K562 (cell line): ENCODE results near the gene SLC8A1. TPM values are rescaled to one million over a fixed set of nuclear protein-coding genes. Genes with fewer than 3 reads are reported as not detected.

ENCODE experiments used
- ATAC-seq: fragments of 200-7000 bp; cut with Tn5 transposase; 3 replicates; pipeline ENCODE4 v1.9.1; 2020; ENCODE audit warnings: moderate library complexity
- BruUV-seq: library from RNA; stranded (reverse); fragments of 400-500 nt; replicated peaks from 2 replicates; lab custom pipeline; 2021; lab: Mats Ljungman, UMichigan
- CTCF ChIA-PET: fragments of 300-600 bp; formaldehyde crosslinking; extraction: SDS; loops from one replicate; lab custom pipeline; 2021; ENCODE audit warnings: low intra/inter-chr PET ratio; lab: Yijun Ruan, JAX
- POLR2A ChIA-PET: fragments of 300-600, 350-650 bp; sonication (Branson Sonifier 250); formaldehyde crosslinking; extraction: SDS; loops from one replicate; lab custom pipeline; 2021; ENCODE audit warnings: antibody characterized with exemption, inconsistent platforms; lab: Yijun Ruan, JAX
- DNase-seq, 4 experiments: peaks; one replicate each; pipeline versions ENCODE4 v3.0.0 to v3.0.0-alpha.2; 2011 to 2018; ENCODE audit warnings: low spot score in 3 of 4, mixed read lengths in 3 of 4; ENCODE audit errors: extremely low read depth in 1 of 4
- FAIRE-seq: peaks from 2 replicates; lab custom pipeline; 2011; peaks lifted over from hg19 to GRCh38; lab: Jason Lieb, UNC
- H2AFZ ChIP-seq: 2 replicates; pipeline ENCODE4 v1.6.0; 2011; ENCODE audit warnings: low read depth, low read length, control low read depth, inconsistent platforms
- H3K27ac ChIP-seq: fragments of 200-600 bp; 3 replicates; pipeline ENCODE4 v1.8.0; 2011; ENCODE audit warnings: low read depth, mild to moderate bottlenecking, control low read depth, inconsistent platforms, low read length, moderate library complexity, mixed read lengths; ENCODE audit errors: extremely low read depth
- H3K27me3 ChIP-seq, 2 experiments: fragments of 300-600 bp in 1 of 2; 2 replicates in 1 of 2; 3 replicates in 1 of 2; pipeline versions ENCODE4 v1.6.0 to v1.8.0; 2011; ENCODE audit warnings: inconsistent platforms in 2 of 2, low read length in 2 of 2, mild to moderate bottlenecking in 1 of 2, mixed read lengths in 1 of 2, moderate library complexity in 1 of 2; ENCODE audit not compliant: control insufficient read depth in 2 of 2, insufficient read depth in 2 of 2
- H3K36me3 ChIP-seq: fragments of 300-600 bp; 3 replicates; pipeline ENCODE4 v1.8.0; 2011; ENCODE audit warnings: mild to moderate bottlenecking, low read length, inconsistent platforms; ENCODE audit not compliant: control insufficient read depth, insufficient read depth
- H3K4me1 ChIP-seq, 2 experiments: fragments of 200-600 bp in 1 of 2; replicated peaks in 1 of 2; 2 replicates in 1 of 2; 3 replicates in 1 of 2; pipeline versions ENCODE4 v1.5.1 to v1.8.0; 2011; ENCODE audit warnings: inconsistent platforms in 2 of 2, low read length in 2 of 2, mild to moderate bottlenecking in 1 of 2, mixed read lengths in 1 of 2, moderate library complexity in 1 of 2; ENCODE audit not compliant: control insufficient read depth in 2 of 2, insufficient read depth in 2 of 2
- H3K4me2 ChIP-seq: 2 replicates; pipeline ENCODE4 v1.6.1; 2011; ENCODE audit warnings: low read length, control low read depth, inconsistent platforms, mixed read lengths; ENCODE audit not compliant: insufficient read depth
- H3K4me3 ChIP-seq: fragments of 200-600 bp; sonication (generic), shearing (Covaris generic); 2 replicates; pipeline ENCODE4 v1.5.1; 2016; ENCODE audit warnings: control low read depth, inconsistent platforms
- H3K79me2 ChIP-seq: fragments of 200-600 bp; 3 replicates; pipeline ENCODE4 v1.8.0; 2011; ENCODE audit warnings: low read length, inconsistent platforms; ENCODE audit not compliant: control insufficient read depth, insufficient read depth
- H3K9ac ChIP-seq, 2 experiments: 2 replicates each; pipeline versions ENCODE4 v1.6.0 to v1.6.1; 2011; ENCODE audit warnings: low read depth in 2 of 2, low read length in 2 of 2, control low read depth in 1 of 2, inconsistent platforms in 1 of 2, mild to moderate bottlenecking in 1 of 2, mixed read lengths in 1 of 2; ENCODE audit not compliant: insufficient read depth in 1 of 2
- H3K9me1 ChIP-seq: one replicate; pipeline ENCODE4 v1.6.0; 2011; ENCODE audit warnings: inconsistent platforms, mild to moderate bottlenecking, low read length, moderate library complexity; ENCODE audit not compliant: control insufficient read depth, insufficient read depth
- H3K9me3 ChIP-seq: replicated peaks from 2 replicates; pipeline ENCODE4 v1.5.1; 2011; ENCODE audit warnings: low read depth, low read length, inconsistent platforms; ENCODE audit not compliant: control insufficient read depth, insufficient read depth
- H4K20me1 ChIP-seq: replicated peaks from 2 replicates; pipeline ENCODE4 v1.6.1; 2011; ENCODE audit warnings: low read length, inconsistent platforms, mixed read lengths; ENCODE audit not compliant: control insufficient read depth, insufficient read depth
- CC2D1A ChIP-seq: fragments of 450-650 bp; IDR thresholded peaks from 2 replicates; pipeline ENCODE4 v1.6.1; 2017; ENCODE audit warnings: mild to moderate bottlenecking
- ILF3 ChIP-seq: fragments of 450-650 bp; IDR thresholded peaks from 2 replicates; pipeline ENCODE4 v1.6.1; 2018; ENCODE audit warnings: antibody characterized with exemption, mild to moderate bottlenecking, moderate library complexity, borderline replicate concordance
- MED1 ChIP-seq: sonication (generic); formaldehyde crosslinking; IDR thresholded peaks from 2 replicates; pipeline ENCODE4 v1.8.1; 2023; ENCODE audit warnings: missing genetic modification reagents, borderline replicate concordance
- RBM25 ChIP-seq: fragments of 200-400 bp; formaldehyde crosslinking; IDR thresholded peaks from 2 replicates; pipeline ENCODE4 v1.6.1; 2018; ENCODE audit warnings: low read length, low read depth, moderate library complexity; ENCODE audit not compliant: severe bottlenecking
- SMAD2 ChIP-seq: fragments of 150-350 bp; IDR thresholded peaks from 2 replicates; pipeline ENCODE4 v1.6.1; 2014; ENCODE audit warnings: low read depth, mild to moderate bottlenecking, low read length
- TCF7 ChIP-seq: sonication (generic); IDR thresholded peaks from 2 replicates; pipeline ENCODE4 v1.6.1; 2016; ENCODE audit warnings: antibody characterized with exemption, borderline replicate concordance
- TCFL5 ChIP-seq: fragments of 250-450 bp; sonication (Bioruptor Pico); conservative IDR thresholded peaks from 2 replicates; pipeline ENCODE4 v1.6.1; 2021; ENCODE audit warnings: mild to moderate bottlenecking, moderate library complexity, matching md5 sums
- TEAD1 ChIP-seq, 2 experiments: fragments of 450-650 bp in 1 of 2; sonication (generic) in 1 of 2; formaldehyde crosslinking; IDR thresholded peaks; 2 replicates each; pipeline versions ENCODE4 v1.4.0 to v1.8.0; 2020 to 2022; ENCODE audit warnings: mild to moderate bottlenecking in 2 of 2, missing genetic modification reagents in 1 of 2
- ZNF124 ChIP-seq: sonication (generic); formaldehyde crosslinking; IDR thresholded peaks from 2 replicates; pipeline ENCODE4 v1.8.1; 2022; ENCODE audit warnings: missing genetic modification reagents
- WGBS: fragments of 100-300 bp; shearing (Covaris generic); methylation state at CpG from one replicate; pipeline ENCODE4 v1.1.6; 2016; ENCODE audit warnings: low coverage, mixed read lengths; ENCODE audit not compliant: insufficient coverage; ENCODE audit errors: missing lambda C conversion rate; 5-methylcytosine and 5-hydroxymethylcytosine counted together
- in situ Hi-C: fragments of 300-500 bp; cut with MboI; formaldehyde crosslinking; loops from 4 replicates; pipeline ENCODE4 v1.15.0; 2018; ENCODE audit warnings: inconsistent platforms, mixed read lengths
- intact Hi-C: fragments of 100-400 bp; cut with micrococcal nuclease; formaldehyde crosslinking; loops from 2 replicates; pipeline ENCODE4 v1.14.2; 2022
- polyA plus RNA-seq, 8 experiments: library from polyadenylated mRNA; depleted of rRNA in 4 of 8; stranded (reverse) in 5 of 8; unstranded in 3 of 8; fragments of >200 nt; fragmentation: Nextera tagmentation in 2 of 8; fragmentation: Illumina TruSeq in 1 of 8; extraction: Ambion mirVana in 2 of 8; extraction: Trizol in 1 of 8; gene quantifications; 2 replicates each; pipeline versions ENCODE4 v1.2.1 to v1.2.3, GENCODE V29; 2011 to 2014; ENCODE audit warnings: inconsistent platforms in 1 of 8, missing spikeins in 1 of 8
- total RNA-seq, 7 experiments: library from RNA; depleted of rRNA in 6 of 7; stranded (reverse); fragments of >200 nt in 6 of 7; fragmentation: Illumina TruSeq in 2 of 7; extraction: Trizol in 2 of 7; gene quantifications; 2 replicates each; pipeline versions ENCODE4 v1.2.1 to v1.2.3, GENCODE V29; 2011 to 2021; ENCODE audit warnings: low replicate concordance in 1 of 7
- TF ChIP-seq, protein P1 (sequence below), 2 experiments: fragments of 450-650 bp in 1 of 2; IDR thresholded peaks; 2 replicates each; pipeline ENCODE4 v1.6.1; 2011 to 2017; ENCODE audit warnings: low read depth in 2 of 2, antibody characterized with exemption in 1 of 2, borderline replicate concordance in 1 of 2, low read length in 1 of 2, mild to moderate bottlenecking in 1 of 2, mixed read lengths in 1 of 2; ENCODE audit not compliant: control insufficient read depth in 1 of 2

The SLC8A1 gene
- total and polyA plus RNA-seq, 9 of the 15 experiments (the other 6 are each of a cell fraction or from before 2014, with no cell fraction given) = not detected

DNA sequence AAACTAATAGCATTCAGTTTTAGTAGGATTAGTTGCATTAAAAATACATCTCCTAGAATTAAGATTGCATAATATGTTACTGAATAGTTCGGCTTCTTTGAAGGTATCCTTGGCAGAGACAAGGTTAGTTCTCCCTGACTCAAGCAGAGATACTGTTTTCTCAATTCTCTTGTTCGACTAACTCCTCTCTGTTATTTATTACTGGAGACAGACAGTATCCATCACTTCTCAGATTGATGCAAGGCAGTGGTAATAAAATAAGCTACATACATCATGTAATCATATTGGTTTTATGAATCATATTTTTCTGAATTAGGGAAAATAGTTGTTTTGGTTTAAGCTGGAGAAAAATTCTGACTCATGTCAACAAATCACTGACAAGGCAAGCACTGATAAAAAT, 134.8 kb downstream of the SLC8A1 start:
- ATAC-seq = no peak
- H2AFZ ChIP-seq = no peak overlapping the region
- TF ChIP-seq RBM25 = no peak
- no peak for TF ChIP-seq MED1 (CRISPR knock-in tag)
- TF ChIP-seq SMAD2 = no peak
- TF ChIP-seq TEAD1 (CRISPR knock-in tag; IDR thresholded peaks at IDR 0.05) = no peak
- no peak for TF ChIP-seq TCFL5 (CRISPR knock-in tag)
- TF ChIP-seq ZNF124 (CRISPR knock-in tag) = no peak
- no peaks in the 10 kb centered on the region for H3K27me3 ChIP-seq
- H3K79me2 ChIP-seq = no peaks in the 10 kb centered on the region
- no peak overlapping the region for H3K27ac ChIP-seq
- in situ Hi-C loops (no loop called here), intact Hi-C loops (no loop called here)
- no peak overlapping the region for H3K4me3 ChIP-seq
- CTCF ChIA-PET = no interaction called here
- POLR2A ChIA-PET = interaction anchor here (0.9 kb wide), 1 partner anchor 8 kb away, joined by 3 read pairs; no protein-coding TSS in a partner anchor
- no peak overlapping the region for H3K4me2 ChIP-seq
- no peaks in the 10 kb centered on the region for H3K9me1 ChIP-seq
- no peaks in the 10 kb centered on the region for H4K20me1 ChIP-seq
- BruUV-seq = no TSS peak
- H3K4me1 ChIP-seq = no peaks in the 10 kb centered on the region
- H3K9ac ChIP-seq = no peak overlapping the region
- no peak for FAIRE-seq
- H3K9me3 ChIP-seq = no peaks in the 10 kb centered on the region
- no peak for DNase-seq
- no peaks in the 10 kb centered on the region for H3K36me3 ChIP-seq
- WGBS = 3% methylated on average over 2 of the region's 2 CpGs

DNA sequence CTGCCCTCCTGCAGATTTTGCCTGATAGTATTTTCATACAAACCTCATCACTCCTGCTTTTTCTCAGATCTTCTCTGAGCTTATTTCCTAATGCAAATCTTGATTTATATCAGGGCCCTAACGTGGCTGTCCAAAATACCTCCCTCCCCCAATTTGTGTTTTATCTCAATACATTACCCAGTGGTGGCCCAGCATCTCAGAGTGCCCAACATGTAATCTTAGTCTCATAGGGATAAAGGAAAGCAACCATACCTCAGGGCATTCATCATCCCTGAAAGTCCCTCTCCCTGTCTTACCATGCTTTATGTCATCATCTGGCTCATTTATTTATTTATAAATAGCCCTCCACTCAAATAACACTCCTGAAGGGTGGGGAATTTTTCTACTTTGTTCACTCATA, 135.3 kb downstream of the SLC8A1 start:
- 0% methylated on average over 1 of the region's 1 CpG for WGBS
- Histone ChIP-seq H3K79me2 (no peaks in the 10 kb centered on the region), H3K4me1 (no peaks in the 10 kb centered on the region), H3K9me1 (no peaks in the 10 kb centered on the region), H3K27me3 (no peaks in the 10 kb centered on the region), H4K20me1 (no peaks in the 10 kb centered on the region), H3K9me3 (no peaks in the 10 kb centered on the region), H3K4me3 (no peak overlapping the region), H3K36me3 (no peaks in the 10 kb centered on the region), H3K4me2 (no peak overlapping the region), H3K27ac (no peak overlapping the region), H3K9ac (no peak overlapping the region), H2AFZ (no peak overlapping the region)
- no peak for ATAC-seq
- no peak for FAIRE-seq
- CTCF ChIA-PET = no interaction called here
- intact Hi-C loops = no loop called here
- in situ Hi-C loops = no loop called here
- DNase-seq = no peak
- no peak for TF ChIP-seq TCF7
- TF ChIP-seq CC2D1A = no peak
- no peak for TF ChIP-seq ILF3
- TF ChIP-seq, protein P1, sequence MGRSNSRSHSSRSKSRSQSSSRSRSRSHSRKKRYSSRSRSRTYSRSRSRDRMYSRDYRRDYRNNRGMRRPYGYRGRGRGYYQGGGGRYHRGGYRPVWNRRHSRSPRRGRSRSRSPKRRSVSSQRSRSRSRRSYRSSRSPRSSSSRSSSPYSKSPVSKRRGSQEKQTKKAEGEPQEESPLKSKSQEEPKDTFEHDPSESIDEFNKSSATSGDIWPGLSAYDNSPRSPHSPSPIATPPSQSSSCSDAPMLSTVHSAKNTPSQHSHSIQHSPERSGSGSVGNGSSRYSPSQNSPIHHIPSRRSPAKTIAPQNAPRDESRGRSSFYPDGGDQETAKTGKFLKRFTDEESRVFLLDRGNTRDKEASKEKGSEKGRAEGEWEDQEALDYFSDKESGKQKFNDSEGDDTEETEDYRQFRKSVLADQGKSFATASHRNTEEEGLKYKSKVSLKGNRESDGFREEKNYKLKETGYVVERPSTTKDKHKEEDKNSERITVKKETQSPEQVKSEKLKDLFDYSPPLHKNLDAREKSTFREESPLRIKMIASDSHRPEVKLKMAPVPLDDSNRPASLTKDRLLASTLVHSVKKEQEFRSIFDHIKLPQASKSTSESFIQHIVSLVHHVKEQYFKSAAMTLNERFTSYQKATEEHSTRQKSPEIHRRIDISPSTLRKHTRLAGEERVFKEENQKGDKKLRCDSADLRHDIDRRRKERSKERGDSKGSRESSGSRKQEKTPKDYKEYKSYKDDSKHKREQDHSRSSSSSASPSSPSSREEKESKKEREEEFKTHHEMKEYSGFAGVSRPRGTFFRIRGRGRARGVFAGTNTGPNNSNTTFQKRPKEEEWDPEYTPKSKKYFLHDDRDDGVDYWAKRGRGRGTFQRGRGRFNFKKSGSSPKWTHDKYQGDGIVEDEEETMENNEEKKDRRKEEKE (IDR thresholded peaks at IDR 0.05; ENCODE audit: borderline replicate concordance in 1 of 2, control insufficient read depth in 1 of 2, low read depth in 2 of 2, low read length in 1 of 2) = no peak
- BruUV-seq = no TSS peak
- POLR2A ChIA-PET = interaction anchor here (0.9 kb wide), 1 partner anchor 8 kb away, joined by 3 read pairs; no protein-coding TSS in a partner anchor
